Stimulated activated CD8-positive, alpha-beta memory T cell treated with anti-CD3 and anti-CD28 coated beads, Interleukin-4, amount 100 ng/mL, for 1 hour (primary cell): ENCODE measurements around the gene EYA4.

Experiments used
- DNase-seq, 2 donors: peaks; one replicate each; pipeline ENCODE4 v3.0.0-alpha.2; 2020; ENCODE audit warnings: low read depth in 2 of 2, low spot score in 1 of 2

The EYA4 gene

GRCh38 chr6:133288662-133289061, 47.5 kb downstream of the EYA4 start:
- no peak for DNase-seq

GRCh38 chr6:133289733-133290306, 48.7 kb downstream of the EYA4 start:
- DNase-seq, result no peak

GRCh38 chr6:133290930-133291329, 49.8 kb downstream of the EYA4 start:
- no peak for DNase-seq

- DNase-seq, result no peak
These were observed 50.5 kb downstream of the EYA4 start for GRCh38 chr6:133291671-133292070.

- DNase-seq, result no peak
These were observed 56.5 kb downstream of the EYA4 start for GRCh38 chr6:133297657-133298056.

- DNase-seq, result no peak
These were observed 57.2 kb downstream of the EYA4 start for GRCh38 chr6:133298335-133298734.

GRCh38 chr6:133298801-133299200, 57.6 kb downstream of the EYA4 start:
- DNase-seq, result no peak

- no peak for DNase-seq
These were observed 59.7 kb downstream of the EYA4 start for GRCh38 chr6:133300896-133301295.

GRCh38 chr6:133301835-133302234, 60.7 kb downstream of the EYA4 start:
- DNase-seq, result no peak

- DNase-seq, result no peak
These were observed 65.8 kb downstream of the EYA4 start for GRCh38 chr6:133306931-133307330.

GRCh38 chr6:133309579-133309978, 68.4 kb downstream of the EYA4 start:
- DNase-seq, result no peak

GRCh38 chr6:133312006-133312405, 70.8 kb downstream of the EYA4 start:
- DNase-seq, result no peak

GRCh38 chr6:133313068-133313467, 71.9 kb downstream of the EYA4 start:
- DNase-seq, result no peak

- DNase-seq, result no peak
These were observed 73.8 kb downstream of the EYA4 start for GRCh38 chr6:133314947-133315346.

GRCh38 chr6:133315811-133316210, 74.7 kb downstream of the EYA4 start:
- no peak for DNase-seq

- DNase-seq, result no peak
These were observed 76.5 kb downstream of the EYA4 start for GRCh38 chr6:133317704-133318103.

GRCh38 chr6:133326584-133326983, 85.4 kb downstream of the EYA4 start:
- DNase-seq, result no peak

- DNase-seq, result no peak
These were observed 92.7 kb downstream of the EYA4 start for GRCh38 chr6:133333852-133334251.

- DNase-seq, result no peak
These were observed 96.2 kb downstream of the EYA4 start for GRCh38 chr6:133337308-133337707.

GRCh38 chr6:133339543-133340384, 98.6 kb downstream of the EYA4 start:
- DNase-seq, result no peak

GRCh38 chr6:133340557-133340956, 99.4 kb downstream of the EYA4 start:
- DNase-seq, result no peak

GRCh38 chr6:133341607-133342158, 100.5 kb downstream of the EYA4 start:
- DNase-seq, result no peak
